ENCODE measurements around the gene SORCS2. TPM values are rescaled to one million over a fixed set of nuclear protein-coding genes. Genes with fewer than 3 reads are reported as not detected.

Gene SORCS2
- total RNA-seq, 4 donors from 2014 or later, result 0.26 to 17.1 (median 2.9) TPM

GRCh38 chr4:7286170-7286569 lies 93.8 kb downstream of the SORCS2 start:
- H3K4me1 ChIP-seq, result peaks cover 0 to 7% of the 10 kb centered on the region in 2 donors
- peak; percentile 39 to 63 for DNase-seq
- TF ChIP-seq, protein P1, sequence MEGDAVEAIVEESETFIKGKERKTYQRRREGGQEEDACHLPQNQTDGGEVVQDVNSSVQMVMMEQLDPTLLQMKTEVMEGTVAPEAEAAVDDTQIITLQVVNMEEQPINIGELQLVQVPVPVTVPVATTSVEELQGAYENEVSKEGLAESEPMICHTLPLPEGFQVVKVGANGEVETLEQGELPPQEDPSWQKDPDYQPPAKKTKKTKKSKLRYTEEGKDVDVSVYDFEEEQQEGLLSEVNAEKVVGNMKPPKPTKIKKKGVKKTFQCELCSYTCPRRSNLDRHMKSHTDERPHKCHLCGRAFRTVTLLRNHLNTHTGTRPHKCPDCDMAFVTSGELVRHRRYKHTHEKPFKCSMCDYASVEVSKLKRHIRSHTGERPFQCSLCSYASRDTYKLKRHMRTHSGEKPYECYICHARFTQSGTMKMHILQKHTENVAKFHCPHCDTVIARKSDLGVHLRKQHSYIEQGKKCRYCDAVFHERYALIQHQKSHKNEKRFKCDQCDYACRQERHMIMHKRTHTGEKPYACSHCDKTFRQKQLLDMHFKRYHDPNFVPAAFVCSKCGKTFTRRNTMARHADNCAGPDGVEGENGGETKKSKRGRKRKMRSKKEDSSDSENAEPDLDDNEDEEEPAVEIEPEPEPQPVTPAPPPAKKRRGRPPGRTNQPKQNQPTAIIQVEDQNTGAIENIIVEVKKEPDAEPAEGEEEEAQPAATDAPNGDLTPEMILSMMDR (IDR thresholded peaks at IDR 0.05), result no peak
- no peak for TF ChIP-seq POLR2A (IDR thresholded peaks at IDR 0.05)
- peak overlapping the region; percentile 56 to 77 for H3K27ac ChIP-seq
- H3K27me3 ChIP-seq, result no peaks in the 10 kb centered on the region
- intact Hi-C loops (cut with DNase I; ENCODE audit: low total_unique reads), result no loop called here
- H3K4me3 ChIP-seq, result no peak overlapping the region
- no peaks in the 10 kb centered on the region for H3K36me3 ChIP-seq
- no peaks in the 10 kb centered on the region for H3K9me3 ChIP-seq

DNA sequence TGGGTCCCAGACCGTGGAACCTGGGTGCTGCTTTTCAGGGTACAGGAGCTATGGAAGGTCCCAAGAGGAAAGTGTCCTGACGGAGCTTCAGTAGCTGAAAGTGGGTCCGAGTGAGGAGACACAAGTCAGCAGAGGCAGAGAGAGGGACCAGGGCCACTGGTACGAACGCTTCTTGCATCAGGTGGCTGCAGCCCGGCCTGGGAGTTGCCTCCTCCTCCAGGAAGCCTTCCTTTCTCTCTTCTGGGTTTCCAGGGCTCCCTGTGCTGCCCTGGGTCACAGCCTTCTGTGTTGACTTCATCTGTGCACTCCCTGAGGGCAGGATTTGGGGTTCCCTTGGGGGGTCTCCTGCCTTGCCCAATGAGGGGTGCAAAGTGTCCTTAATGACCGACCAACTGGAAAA lies 94.5 kb downstream of the SORCS2 start:
- no peak for DNase-seq
- intact Hi-C loops (cut with DNase I; ENCODE audit: low total_unique reads), result no loop called here
- Histone ChIP-seq H3K9me3 (no peaks in the 10 kb centered on the region), H3K4me3 (no peak overlapping the region), H3K4me1 (peaks cover 0 to 7% of the 10 kb centered on the region in 2 donors), H3K27me3 (no peaks in the 10 kb centered on the region), H3K27ac (peak overlapping the region in 1 of 2 donors; percentile 56), H3K36me3 (no peaks in the 10 kb centered on the region)
- TF ChIP-seq, protein P1 (IDR thresholded peaks at IDR 0.05), result no peak
- no peak for TF ChIP-seq POLR2A (IDR thresholded peaks at IDR 0.05)

- Histone ChIP-seq H3K4me3 (no peak overlapping the region), H3K4me1 (peaks cover 0 to 7% of the 10 kb centered on the region in 2 donors), H3K27ac (no peak overlapping the region), H3K27me3 (no peaks in the 10 kb centered on the region), H3K36me3 (no peaks in the 10 kb centered on the region), H3K9me3 (no peaks in the 10 kb centered on the region)
- DNase-seq, result no peak
- no peak for TF ChIP-seq POLR2A (IDR thresholded peaks at IDR 0.05)
- TF ChIP-seq, protein P1 (IDR thresholded peaks at IDR 0.05), result no peak
- intact Hi-C loops (cut with DNase I; ENCODE audit: low total_unique reads), result no loop called here
These were observed 95.1 kb downstream of the SORCS2 start for GRCh38 chr4:7287274-7287917.

- intact Hi-C loops (cut with DNase I; ENCODE audit: low total_unique reads), result no loop called here
- TF ChIP-seq, protein P1 (IDR thresholded peaks at IDR 0.05), result no peak
- no peak for TF ChIP-seq POLR2A (IDR thresholded peaks at IDR 0.05)
- no peak overlapping the region for H3K27ac ChIP-seq
- no peak for DNase-seq
- peaks cover 0 to 7% of the 10 kb centered on the region in 2 donors for H3K4me1 ChIP-seq
- H3K27me3 ChIP-seq, result no peaks in the 10 kb centered on the region
- H3K9me3 ChIP-seq, result no peaks in the 10 kb centered on the region
- H3K4me3 ChIP-seq, result no peak overlapping the region
- H3K36me3 ChIP-seq, result no peaks in the 10 kb centered on the region
These were observed 95.6 kb downstream of the SORCS2 start for GRCh38 chr4:7287918-7288280.

DNA sequence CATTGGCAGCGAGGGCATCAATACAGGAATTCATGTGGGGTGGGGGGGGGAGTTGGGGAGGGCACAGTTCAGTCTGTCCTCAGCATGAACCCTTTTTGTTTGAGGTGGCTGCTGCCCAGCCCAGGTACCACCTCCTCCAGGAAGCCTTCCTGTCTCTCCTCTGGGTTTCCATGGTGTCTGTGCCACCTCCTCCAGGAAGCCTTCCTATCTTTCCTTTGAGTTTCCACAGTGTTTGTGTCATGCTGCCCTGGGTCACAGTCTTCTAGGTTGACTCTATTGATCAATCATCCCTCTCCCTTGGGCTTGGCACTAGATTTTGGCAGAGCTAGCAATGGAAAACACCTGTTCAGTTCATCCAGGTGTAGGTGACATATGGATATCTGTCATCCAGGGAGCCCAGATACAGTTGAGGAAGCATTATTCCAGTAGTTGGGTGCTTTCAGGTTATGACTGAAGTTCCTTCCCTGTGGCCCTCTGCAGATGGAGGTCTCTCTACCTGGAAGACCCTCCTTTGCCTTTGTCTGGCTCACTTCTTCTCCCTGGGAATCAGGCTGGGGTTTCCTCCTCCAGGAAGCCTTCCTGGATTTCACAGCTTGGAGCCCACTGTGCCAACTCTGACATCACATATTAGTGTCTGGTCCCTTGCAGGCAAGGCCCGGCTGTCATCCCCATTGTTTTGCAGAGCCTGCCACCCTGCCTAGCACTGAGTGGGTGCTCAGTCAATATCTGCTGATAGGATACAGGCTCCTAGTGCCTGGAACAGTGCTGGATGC lies 96.6 kb downstream of the SORCS2 start:
- Histone ChIP-seq H3K27me3 (no peaks in the 10 kb centered on the region), H3K4me3 (no peak overlapping the region), H3K4me1 (peaks cover 0 to 7% of the 10 kb centered on the region in 2 donors), H3K36me3 (no peaks in the 10 kb centered on the region), H3K27ac (no peak overlapping the region), H3K9me3 (no peaks in the 10 kb centered on the region)
- intact Hi-C loops (cut with DNase I; ENCODE audit: low total_unique reads), result no loop called here
- DNase-seq, result no peak
- no peak for TF ChIP-seq POLR2A (IDR thresholded peaks at IDR 0.05)
- TF ChIP-seq, protein P1 (IDR thresholded peaks at IDR 0.05), result no peak

Measured in uterus (tissue), 4 donors.